K562 (cell line): ENCODE results near the gene ABAT. TPM values are rescaled to one million over a fixed set of nuclear protein-coding genes. Genes with fewer than 3 reads are reported as not detected.

Experiments
- BRF1 ChIP-seq: IDR thresholded peaks from 3 replicates; pipeline ENCODE4 v1.6.1; 2011; ENCODE audit warnings: borderline replicate concordance, mild to moderate bottlenecking; ENCODE audit not compliant: insufficient read length; ENCODE audit errors: extremely low read depth
- CAMTA2 ChIP-seq: fragments of 250-450 bp; sonication (Bioruptor Pico); conservative IDR thresholded peaks from 2 replicates; pipeline ENCODE4 v1.5.1; 2022
- E2F3 ChIP-seq: fragments of 250-450 bp; sonication (Bioruptor Pico); IDR thresholded peaks from 2 replicates; pipeline ENCODE4 v1.4.0; 2020; ENCODE audit warnings: mild to moderate bottlenecking
- ETV5 ChIP-seq: sonication (generic); formaldehyde crosslinking; IDR thresholded peaks from 2 replicates; pipeline ENCODE4 v1.4.0; 2020; ENCODE audit warnings: low read depth, mild to moderate bottlenecking, missing genetic modification reagents
- FOXK2 ChIP-seq, 2 experiments: fragments of 450-650 bp; IDR thresholded peaks in 1 of 2; conservative IDR thresholded peaks in 1 of 2; 2 replicates each; pipeline ENCODE4 v1.6.1; 2016; ENCODE audit warnings: low read depth in 2 of 2, mild to moderate bottlenecking in 1 of 2
- FOXM1 ChIP-seq, 2 experiments: fragments of 450-650 bp in 1 of 2; sonication (generic) in 1 of 2; formaldehyde crosslinking in 1 of 2; IDR thresholded peaks; 2 replicates each; pipeline versions ENCODE4 v1.6.1 to v1.9.0; 2017 to 2022; ENCODE audit warnings: low read depth in 2 of 2, mild to moderate bottlenecking in 2 of 2, missing genetic modification reagents in 1 of 2, moderate library complexity in 1 of 2
- HNRNPK ChIP-seq: fragments of 200-400 bp; formaldehyde crosslinking; IDR thresholded peaks from one replicate; pipeline ENCODE4 v1.6.1; 2018; ENCODE audit warnings: mild to moderate bottlenecking, low read depth, low read length; ENCODE audit not compliant: poor library complexity, severe bottlenecking
- KAT7 ChIP-seq: sonication (generic); formaldehyde crosslinking; IDR thresholded peaks from 2 replicates; pipeline ENCODE4 v1.8.0; 2022; ENCODE audit warnings: missing genetic modification reagents, mild to moderate bottlenecking, borderline replicate concordance
- TFAP4 ChIP-seq: sonication (generic); formaldehyde crosslinking; IDR thresholded peaks from 2 replicates; pipeline ENCODE4 v1.8.0; 2022; ENCODE audit warnings: missing genetic modification reagents, mild to moderate bottlenecking, moderate library complexity, borderline replicate concordance
- ZBTB7A ChIP-seq: IDR thresholded peaks from 2 replicates; pipeline ENCODE4 v1.6.1; 2011; ENCODE audit warnings: low read depth, mild to moderate bottlenecking, low read length, moderate library complexity, borderline replicate concordance; ENCODE audit not compliant: control insufficient read depth
- ZC3H4 ChIP-seq: sonication (generic); formaldehyde crosslinking; IDR thresholded peaks from 2 replicates; pipeline ENCODE4 v1.9.0; 2021; ENCODE audit warnings: missing genetic modification reagents, borderline replicate concordance
- ZNF75A ChIP-seq: fragments of 450-650 bp; formaldehyde crosslinking; IDR thresholded peaks from 2 replicates; pipeline ENCODE4 v1.4.0; 2020; ENCODE audit warnings: mild to moderate bottlenecking
- polyA plus RNA-seq, 8 experiments: library from polyadenylated mRNA; depleted of rRNA in 4 of 8; stranded (reverse) in 5 of 8; unstranded in 3 of 8; fragments of >200 nt; fragmentation: Nextera tagmentation in 2 of 8; fragmentation: Illumina TruSeq in 1 of 8; extraction: Ambion mirVana in 2 of 8; extraction: Trizol in 1 of 8; gene quantifications; 2 replicates each; pipeline versions ENCODE4 v1.2.1 to v1.2.3, GENCODE V29; 2011 to 2014; ENCODE audit warnings: inconsistent platforms in 1 of 8, missing spikeins in 1 of 8
- total RNA-seq, 7 experiments: library from RNA; depleted of rRNA in 6 of 7; stranded (reverse); fragments of >200 nt in 6 of 7; fragmentation: Illumina TruSeq in 2 of 7; extraction: Trizol in 2 of 7; gene quantifications; 2 replicates each; pipeline versions ENCODE4 v1.2.1 to v1.2.3, GENCODE V29; 2011 to 2021; ENCODE audit warnings: low replicate concordance in 1 of 7
- TF ChIP-seq, protein P1 (sequence below): fragments of 200-600 bp; sonication (generic); IDR thresholded peaks from one replicate; pipeline ENCODE4 v1.6.1; 2012; ENCODE audit warnings: mild to moderate bottlenecking, low read depth, low read length, inconsistent platforms

Gene ABAT
- total and polyA plus RNA-seq, 9 of the 15 experiments (the other 6 are each of a cell fraction or from before 2014, with no cell fraction given), result 0.01 to 0.49 (median 0.10) TPM

- peak; percentile 70 for TF ChIP-seq ETV5 (CRISPR knock-in tag)
- peak; percentile 44 for TF ChIP-seq E2F3 (CRISPR knock-in tag)
- TF ChIP-seq CAMTA2, result no peak
- TF ChIP-seq BRF1, result no peak
- TF ChIP-seq ZNF75A (CRISPR knock-in tag), result no peak
- TF ChIP-seq, protein P1, sequence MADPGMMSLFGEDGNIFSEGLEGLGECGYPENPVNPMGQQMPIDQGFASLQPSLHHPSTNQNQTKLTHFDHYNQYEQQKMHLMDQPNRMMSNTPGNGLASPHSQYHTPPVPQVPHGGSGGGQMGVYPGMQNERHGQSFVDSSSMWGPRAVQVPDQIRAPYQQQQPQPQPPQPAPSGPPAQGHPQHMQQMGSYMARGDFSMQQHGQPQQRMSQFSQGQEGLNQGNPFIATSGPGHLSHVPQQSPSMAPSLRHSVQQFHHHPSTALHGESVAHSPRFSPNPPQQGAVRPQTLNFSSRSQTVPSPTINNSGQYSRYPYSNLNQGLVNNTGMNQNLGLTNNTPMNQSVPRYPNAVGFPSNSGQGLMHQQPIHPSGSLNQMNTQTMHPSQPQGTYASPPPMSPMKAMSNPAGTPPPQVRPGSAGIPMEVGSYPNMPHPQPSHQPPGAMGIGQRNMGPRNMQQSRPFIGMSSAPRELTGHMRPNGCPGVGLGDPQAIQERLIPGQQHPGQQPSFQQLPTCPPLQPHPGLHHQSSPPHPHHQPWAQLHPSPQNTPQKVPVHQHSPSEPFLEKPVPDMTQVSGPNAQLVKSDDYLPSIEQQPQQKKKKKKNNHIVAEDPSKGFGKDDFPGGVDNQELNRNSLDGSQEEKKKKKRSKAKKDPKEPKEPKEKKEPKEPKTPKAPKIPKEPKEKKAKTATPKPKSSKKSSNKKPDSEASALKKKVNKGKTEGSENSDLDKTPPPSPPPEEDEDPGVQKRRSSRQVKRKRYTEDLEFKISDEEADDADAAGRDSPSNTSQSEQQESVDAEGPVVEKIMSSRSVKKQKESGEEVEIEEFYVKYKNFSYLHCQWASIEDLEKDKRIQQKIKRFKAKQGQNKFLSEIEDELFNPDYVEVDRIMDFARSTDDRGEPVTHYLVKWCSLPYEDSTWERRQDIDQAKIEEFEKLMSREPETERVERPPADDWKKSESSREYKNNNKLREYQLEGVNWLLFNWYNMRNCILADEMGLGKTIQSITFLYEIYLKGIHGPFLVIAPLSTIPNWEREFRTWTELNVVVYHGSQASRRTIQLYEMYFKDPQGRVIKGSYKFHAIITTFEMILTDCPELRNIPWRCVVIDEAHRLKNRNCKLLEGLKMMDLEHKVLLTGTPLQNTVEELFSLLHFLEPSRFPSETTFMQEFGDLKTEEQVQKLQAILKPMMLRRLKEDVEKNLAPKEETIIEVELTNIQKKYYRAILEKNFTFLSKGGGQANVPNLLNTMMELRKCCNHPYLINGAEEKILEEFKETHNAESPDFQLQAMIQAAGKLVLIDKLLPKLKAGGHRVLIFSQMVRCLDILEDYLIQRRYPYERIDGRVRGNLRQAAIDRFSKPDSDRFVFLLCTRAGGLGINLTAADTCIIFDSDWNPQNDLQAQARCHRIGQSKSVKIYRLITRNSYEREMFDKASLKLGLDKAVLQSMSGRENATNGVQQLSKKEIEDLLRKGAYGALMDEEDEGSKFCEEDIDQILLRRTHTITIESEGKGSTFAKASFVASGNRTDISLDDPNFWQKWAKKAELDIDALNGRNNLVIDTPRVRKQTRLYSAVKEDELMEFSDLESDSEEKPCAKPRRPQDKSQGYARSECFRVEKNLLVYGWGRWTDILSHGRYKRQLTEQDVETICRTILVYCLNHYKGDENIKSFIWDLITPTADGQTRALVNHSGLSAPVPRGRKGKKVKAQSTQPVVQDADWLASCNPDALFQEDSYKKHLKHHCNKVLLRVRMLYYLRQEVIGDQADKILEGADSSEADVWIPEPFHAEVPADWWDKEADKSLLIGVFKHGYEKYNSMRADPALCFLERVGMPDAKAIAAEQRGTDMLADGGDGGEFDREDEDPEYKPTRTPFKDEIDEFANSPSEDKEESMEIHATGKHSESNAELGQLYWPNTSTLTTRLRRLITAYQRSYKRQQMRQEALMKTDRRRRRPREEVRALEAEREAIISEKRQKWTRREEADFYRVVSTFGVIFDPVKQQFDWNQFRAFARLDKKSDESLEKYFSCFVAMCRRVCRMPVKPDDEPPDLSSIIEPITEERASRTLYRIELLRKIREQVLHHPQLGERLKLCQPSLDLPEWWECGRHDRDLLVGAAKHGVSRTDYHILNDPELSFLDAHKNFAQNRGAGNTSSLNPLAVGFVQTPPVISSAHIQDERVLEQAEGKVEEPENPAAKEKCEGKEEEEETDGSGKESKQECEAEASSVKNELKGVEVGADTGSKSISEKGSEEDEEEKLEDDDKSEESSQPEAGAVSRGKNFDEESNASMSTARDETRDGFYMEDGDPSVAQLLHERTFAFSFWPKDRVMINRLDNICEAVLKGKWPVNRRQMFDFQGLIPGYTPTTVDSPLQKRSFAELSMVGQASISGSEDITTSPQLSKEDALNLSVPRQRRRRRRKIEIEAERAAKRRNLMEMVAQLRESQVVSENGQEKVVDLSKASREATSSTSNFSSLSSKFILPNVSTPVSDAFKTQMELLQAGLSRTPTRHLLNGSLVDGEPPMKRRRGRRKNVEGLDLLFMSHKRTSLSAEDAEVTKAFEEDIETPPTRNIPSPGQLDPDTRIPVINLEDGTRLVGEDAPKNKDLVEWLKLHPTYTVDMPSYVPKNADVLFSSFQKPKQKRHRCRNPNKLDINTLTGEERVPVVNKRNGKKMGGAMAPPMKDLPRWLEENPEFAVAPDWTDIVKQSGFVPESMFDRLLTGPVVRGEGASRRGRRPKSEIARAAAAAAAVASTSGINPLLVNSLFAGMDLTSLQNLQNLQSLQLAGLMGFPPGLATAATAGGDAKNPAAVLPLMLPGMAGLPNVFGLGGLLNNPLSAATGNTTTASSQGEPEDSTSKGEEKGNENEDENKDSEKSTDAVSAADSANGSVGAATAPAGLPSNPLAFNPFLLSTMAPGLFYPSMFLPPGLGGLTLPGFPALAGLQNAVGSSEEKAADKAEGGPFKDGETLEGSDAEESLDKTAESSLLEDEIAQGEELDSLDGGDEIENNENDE, result no peak
- TF ChIP-seq FOXM1 (IDR thresholded peaks at IDR 0.05; ENCODE audit: low read depth), result no peak
- TF ChIP-seq FOXM1 (CRISPR knock-in tag; IDR thresholded peaks at IDR 0.05; ENCODE audit: low read depth), result 0 out of 2 replicates have a peak, but pooled peaks have one; percentile 44
- peak in 1 of 2 experiments; percentile 88 for TF ChIP-seq FOXK2 (conservative IDR thresholded peaks at IDR 0.05 in 1 of 2, IDR thresholded peaks at IDR 0.05 in 1 of 2; ENCODE audit: low read depth in 2 of 2)
- TF ChIP-seq KAT7 (CRISPR knock-in tag), result peak; percentile 93; the same call in 1 of the 2 replicates
- TF ChIP-seq TFAP4 (CRISPR knock-in tag), result peak; percentile 89
- no peak for TF ChIP-seq HNRNPK
- TF ChIP-seq ZC3H4, result no peak
- TF ChIP-seq ZBTB7A, result peak; percentile 33; the same call in 1 of the 2 replicates
Observed at GRCh38 chr16:8797364-8798173, 123.2 kb downstream of the ABAT start, which contains the start of the genes PMM2 and TMEM186 (continued).
